Prostate gland (tissue), 2 donors: ENCODE measurements around the gene VSIR.

Experiments
- POLR2AphosphoS5 ChIP-seq: sonication (generic); formaldehyde crosslinking; IDR thresholded peaks from one replicate; pipeline ENCODE4 v1.6.1; 2017; ENCODE audit warnings: antibody characterized with exemption
- TF ChIP-seq, protein P1 (sequence below), 4 experiments: fragments of 200-600 bp in 2 of 4; fragments of 450-650 bp in 2 of 4; sonication (generic) in 2 of 4; IDR thresholded peaks; 1 replicate in 3 of 4; 2 replicates in 1 of 4; pipeline ENCODE4 v1.5.1; 2016 to 2019; ENCODE audit warnings: antibody characterized with exemption in 4 of 4, mild to moderate bottlenecking in 2 of 4, moderate library complexity in 2 of 4

- TF ChIP-seq, protein P1, sequence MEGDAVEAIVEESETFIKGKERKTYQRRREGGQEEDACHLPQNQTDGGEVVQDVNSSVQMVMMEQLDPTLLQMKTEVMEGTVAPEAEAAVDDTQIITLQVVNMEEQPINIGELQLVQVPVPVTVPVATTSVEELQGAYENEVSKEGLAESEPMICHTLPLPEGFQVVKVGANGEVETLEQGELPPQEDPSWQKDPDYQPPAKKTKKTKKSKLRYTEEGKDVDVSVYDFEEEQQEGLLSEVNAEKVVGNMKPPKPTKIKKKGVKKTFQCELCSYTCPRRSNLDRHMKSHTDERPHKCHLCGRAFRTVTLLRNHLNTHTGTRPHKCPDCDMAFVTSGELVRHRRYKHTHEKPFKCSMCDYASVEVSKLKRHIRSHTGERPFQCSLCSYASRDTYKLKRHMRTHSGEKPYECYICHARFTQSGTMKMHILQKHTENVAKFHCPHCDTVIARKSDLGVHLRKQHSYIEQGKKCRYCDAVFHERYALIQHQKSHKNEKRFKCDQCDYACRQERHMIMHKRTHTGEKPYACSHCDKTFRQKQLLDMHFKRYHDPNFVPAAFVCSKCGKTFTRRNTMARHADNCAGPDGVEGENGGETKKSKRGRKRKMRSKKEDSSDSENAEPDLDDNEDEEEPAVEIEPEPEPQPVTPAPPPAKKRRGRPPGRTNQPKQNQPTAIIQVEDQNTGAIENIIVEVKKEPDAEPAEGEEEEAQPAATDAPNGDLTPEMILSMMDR (IDR thresholded peaks at IDR 0.05) = no peak
- no peak for TF ChIP-seq POLR2AphosphoS5
Measured at GRCh38 chr10:71772832-71773220, 494 bp downstream of the VSIR start.
